ENCODE data around the gene SPAG17. TPM values are rescaled to one million over a fixed set of nuclear protein-coding genes. Genes with fewer than 3 reads are reported as not detected.

SPAG17 gene
- total RNA-seq, 1 experiment from 2014 or later, result not detected

DNA sequence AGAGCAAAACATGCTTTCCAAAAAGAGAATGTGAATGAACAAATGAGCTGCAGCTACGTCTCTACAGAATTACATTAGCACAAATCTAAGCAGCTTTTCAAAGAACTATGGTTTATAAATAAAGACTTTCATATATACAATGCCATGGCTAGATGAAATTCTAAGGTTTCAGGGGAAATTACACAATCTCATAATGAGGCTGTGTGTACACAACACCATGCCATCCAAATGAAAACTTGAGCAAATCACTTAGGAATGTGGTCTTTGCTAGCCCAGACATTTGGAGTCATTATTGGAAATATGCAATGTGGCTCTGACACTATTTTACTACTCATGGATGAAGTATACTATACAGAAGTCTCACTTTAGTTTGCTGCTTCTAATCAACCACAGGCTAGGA is 37.5 kb downstream of the SPAG17 start:
- H3K4me2 ChIP-seq (ENCODE audit: low read length), result no peak overlapping the region
- intact Hi-C loops (cut with micrococcal nuclease), result no loop called here
- H3K9ac ChIP-seq (ENCODE audit: low read length), result no peak overlapping the region
- H3K27ac ChIP-seq (ENCODE audit: low read depth, low read length), result no peak overlapping the region
- CTCF ChIA-PET, result no interaction called here
- no peak overlapping the region for H2AFZ ChIP-seq (ENCODE audit: low read depth, low read length, poor library complexity, severe bottlenecking)
- H3K4me1 ChIP-seq (ENCODE audit: control insufficient read depth in 1 of 2, insufficient read depth in 2 of 2, low read length in 2 of 2), result no peaks in the 10 kb centered on the region
- RAD21 ChIA-PET (ENCODE audit: low non-redundant PET in 1 of 2, low total read pairs in 2 of 2, uncharacterized antibody in 2 of 2, unreplicated experiment in 2 of 2), result no interaction called here
- no peaks in the 10 kb centered on the region for H3K9me2 ChIP-seq (ENCODE audit: insufficient read depth)
- H3K27me3 ChIP-seq (ENCODE audit: insufficient read depth, low read length), result 0 out of 2 replicates have a peak, but pooled peaks cover 5% of the 10 kb centered on the region
- no TSS peak for BruUV-seq (replicated peaks)
- POLR2A ChIA-PET, result no interaction called here
- no peaks in the 10 kb centered on the region for H3K79me2 ChIP-seq (ENCODE audit: insufficient read depth, low read length)
- no peaks in the 10 kb centered on the region for H3K9me3 ChIP-seq (ENCODE audit: control insufficient read depth in 1 of 2, insufficient read depth in 1 of 2, low read depth in 1 of 2, low read length in 2 of 2)
- TF ChIP-seq EZH2 (IDR thresholded peaks at IDR 0.05) (no peak), JUND (IDR thresholded peaks at IDR 0.05) (no peak), FOSL1 (IDR thresholded peaks at IDR 0.05; ENCODE audit: low read depth) (no peak), EZH2phosphoT487 (IDR thresholded peaks at IDR 0.05; ENCODE audit: borderline replicate concordance) (no peak), POLR2AphosphoS5 (IDR thresholded peaks at IDR 0.05; ENCODE audit: low read depth, low read length) (no peak), EGR1 (IDR thresholded peaks at IDR 0.05; ENCODE audit: low read depth) (no peak), SRF (IDR thresholded peaks at IDR 0.05; ENCODE audit: low read depth) (no peak), CBX3 (IDR thresholded peaks at IDR 0.05; ENCODE audit: low read depth) (no peak)
- TF ChIP-seq, protein P1, sequence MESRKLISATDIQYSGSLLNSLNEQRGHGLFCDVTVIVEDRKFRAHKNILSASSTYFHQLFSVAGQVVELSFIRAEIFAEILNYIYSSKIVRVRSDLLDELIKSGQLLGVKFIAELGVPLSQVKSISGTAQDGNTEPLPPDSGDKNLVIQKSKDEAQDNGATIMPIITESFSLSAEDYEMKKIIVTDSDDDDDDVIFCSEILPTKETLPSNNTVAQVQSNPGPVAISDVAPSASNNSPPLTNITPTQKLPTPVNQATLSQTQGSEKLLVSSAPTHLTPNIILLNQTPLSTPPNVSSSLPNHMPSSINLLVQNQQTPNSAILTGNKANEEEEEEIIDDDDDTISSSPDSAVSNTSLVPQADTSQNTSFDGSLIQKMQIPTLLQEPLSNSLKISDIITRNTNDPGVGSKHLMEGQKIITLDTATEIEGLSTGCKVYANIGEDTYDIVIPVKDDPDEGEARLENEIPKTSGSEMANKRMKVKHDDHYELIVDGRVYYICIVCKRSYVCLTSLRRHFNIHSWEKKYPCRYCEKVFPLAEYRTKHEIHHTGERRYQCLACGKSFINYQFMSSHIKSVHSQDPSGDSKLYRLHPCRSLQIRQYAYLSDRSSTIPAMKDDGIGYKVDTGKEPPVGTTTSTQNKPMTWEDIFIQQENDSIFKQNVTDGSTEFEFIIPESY (IDR thresholded peaks at IDR 0.05; ENCODE audit: extremely low read depth, insufficient replicate concordance, low read length), result no peak
- TF ChIP-seq, protein P2, sequence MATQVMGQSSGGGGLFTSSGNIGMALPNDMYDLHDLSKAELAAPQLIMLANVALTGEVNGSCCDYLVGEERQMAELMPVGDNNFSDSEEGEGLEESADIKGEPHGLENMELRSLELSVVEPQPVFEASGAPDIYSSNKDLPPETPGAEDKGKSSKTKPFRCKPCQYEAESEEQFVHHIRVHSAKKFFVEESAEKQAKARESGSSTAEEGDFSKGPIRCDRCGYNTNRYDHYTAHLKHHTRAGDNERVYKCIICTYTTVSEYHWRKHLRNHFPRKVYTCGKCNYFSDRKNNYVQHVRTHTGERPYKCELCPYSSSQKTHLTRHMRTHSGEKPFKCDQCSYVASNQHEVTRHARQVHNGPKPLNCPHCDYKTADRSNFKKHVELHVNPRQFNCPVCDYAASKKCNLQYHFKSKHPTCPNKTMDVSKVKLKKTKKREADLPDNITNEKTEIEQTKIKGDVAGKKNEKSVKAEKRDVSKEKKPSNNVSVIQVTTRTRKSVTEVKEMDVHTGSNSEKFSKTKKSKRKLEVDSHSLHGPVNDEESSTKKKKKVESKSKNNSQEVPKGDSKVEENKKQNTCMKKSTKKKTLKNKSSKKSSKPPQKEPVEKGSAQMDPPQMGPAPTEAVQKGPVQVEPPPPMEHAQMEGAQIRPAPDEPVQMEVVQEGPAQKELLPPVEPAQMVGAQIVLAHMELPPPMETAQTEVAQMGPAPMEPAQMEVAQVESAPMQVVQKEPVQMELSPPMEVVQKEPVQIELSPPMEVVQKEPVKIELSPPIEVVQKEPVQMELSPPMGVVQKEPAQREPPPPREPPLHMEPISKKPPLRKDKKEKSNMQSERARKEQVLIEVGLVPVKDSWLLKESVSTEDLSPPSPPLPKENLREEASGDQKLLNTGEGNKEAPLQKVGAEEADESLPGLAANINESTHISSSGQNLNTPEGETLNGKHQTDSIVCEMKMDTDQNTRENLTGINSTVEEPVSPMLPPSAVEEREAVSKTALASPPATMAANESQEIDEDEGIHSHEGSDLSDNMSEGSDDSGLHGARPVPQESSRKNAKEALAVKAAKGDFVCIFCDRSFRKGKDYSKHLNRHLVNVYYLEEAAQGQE (IDR thresholded peaks at IDR 0.05; ENCODE audit: low read depth), result no peak
- no peaks in the 10 kb centered on the region for H4K20me1 ChIP-seq (ENCODE audit: insufficient read depth)
- H3K36me3 ChIP-seq (ENCODE audit: control insufficient read depth in 1 of 2, insufficient read depth in 2 of 2, low read length in 2 of 2), result no peaks in the 10 kb centered on the region
- DNase-seq (ENCODE audit: low read depth, low spot score) (no peak), ATAC-seq (no peak)
- H3K4me3 ChIP-seq (replicated peaks in 1 of 2; ENCODE audit: low read depth in 1 of 2, low read length in 2 of 2), result no peak overlapping the region

Data from HCT116 (cell line).